Osteocyte (in vitro differentiated cells): ENCODE measurements around the gene MRPL33. TPM values are rescaled to one million over a fixed set of nuclear protein-coding genes. Genes with fewer than 3 reads are reported as not detected.

ENCODE experiments used
- DNase-seq: peaks from one replicate; pipeline ENCODE4 v3.0.0; 2021; ENCODE audit warnings: mixed read lengths; ENCODE audit not compliant: unreplicated experiment; ENCODE audit errors: extremely low spot score
- H3K27ac Mint-ChIP-seq: one replicate; pipeline ENCODE4 v1.8.0; 2021; ENCODE audit warnings: mild to moderate bottlenecking, mixed read lengths; ENCODE audit not compliant: unreplicated experiment
- H3K27me3 Mint-ChIP-seq: one replicate; pipeline ENCODE4 v1.8.0; 2021; ENCODE audit warnings: mixed read lengths; ENCODE audit not compliant: unreplicated experiment
- H3K36me3 Mint-ChIP-seq: one replicate; pipeline ENCODE4 v1.8.0; 2021; ENCODE audit warnings: mixed read lengths; ENCODE audit not compliant: unreplicated experiment
- H3K4me1 Mint-ChIP-seq: one replicate; pipeline ENCODE4 v1.8.0; 2021; ENCODE audit warnings: mixed read lengths; ENCODE audit not compliant: unreplicated experiment
- H3K4me3 Mint-ChIP-seq: one replicate; pipeline ENCODE4 v1.8.0; 2021; ENCODE audit warnings: mild to moderate bottlenecking, moderate library complexity, mixed read lengths; ENCODE audit not compliant: unreplicated experiment
- H3K9me3 Mint-ChIP-seq: one replicate; pipeline ENCODE4 v1.8.0; 2021; ENCODE audit warnings: mixed read lengths; ENCODE audit not compliant: unreplicated experiment
- total RNA-seq: library from RNA; stranded (reverse); gene quantifications from 2 replicates; pipeline ENCODE4 v1.2.1, GENCODE V29; 2021
- TF ChIP-seq, protein P1 (sequence below): fragments of 200-600 bp; sonication (generic); IDR thresholded peaks from 2 replicates; pipeline ENCODE4 v1.5.0; 2021; ENCODE audit warnings: antibody characterized with exemption, mild to moderate bottlenecking, moderate library complexity

The MRPL33 gene
- total RNA-seq, 1 donor from 2014 or later = 43.5 TPM

DNA sequence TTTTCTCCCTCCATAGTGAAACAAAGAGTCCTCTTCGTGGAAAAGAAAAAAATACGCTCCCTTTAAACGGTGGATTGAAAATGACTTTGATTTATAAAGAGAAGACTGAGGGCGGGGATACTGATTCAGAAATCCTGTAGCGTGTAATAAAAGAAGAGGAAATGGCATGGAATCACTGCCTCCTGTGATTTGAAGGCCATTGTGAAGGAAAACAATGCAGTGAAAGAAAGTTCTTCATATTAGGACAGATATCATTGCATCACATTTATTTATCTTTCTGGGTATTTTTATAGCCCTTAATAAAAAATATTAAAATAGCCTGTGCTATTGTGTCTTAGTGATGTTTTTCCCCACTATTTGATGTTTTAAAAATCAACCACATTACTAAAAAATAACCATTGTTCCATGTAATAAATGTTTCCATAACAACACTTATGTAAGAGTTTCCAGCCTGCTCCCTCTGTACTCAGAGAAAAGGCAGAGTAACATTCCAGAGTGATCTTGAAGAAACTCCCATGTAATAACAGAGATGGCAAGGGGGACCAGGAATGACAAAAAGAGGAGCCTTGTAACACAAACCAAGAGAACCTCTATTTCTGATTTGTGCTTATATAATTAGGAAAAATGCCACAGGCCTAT is 8.0 kb downstream of the MRPL33 start:
- TF ChIP-seq, protein P1, sequence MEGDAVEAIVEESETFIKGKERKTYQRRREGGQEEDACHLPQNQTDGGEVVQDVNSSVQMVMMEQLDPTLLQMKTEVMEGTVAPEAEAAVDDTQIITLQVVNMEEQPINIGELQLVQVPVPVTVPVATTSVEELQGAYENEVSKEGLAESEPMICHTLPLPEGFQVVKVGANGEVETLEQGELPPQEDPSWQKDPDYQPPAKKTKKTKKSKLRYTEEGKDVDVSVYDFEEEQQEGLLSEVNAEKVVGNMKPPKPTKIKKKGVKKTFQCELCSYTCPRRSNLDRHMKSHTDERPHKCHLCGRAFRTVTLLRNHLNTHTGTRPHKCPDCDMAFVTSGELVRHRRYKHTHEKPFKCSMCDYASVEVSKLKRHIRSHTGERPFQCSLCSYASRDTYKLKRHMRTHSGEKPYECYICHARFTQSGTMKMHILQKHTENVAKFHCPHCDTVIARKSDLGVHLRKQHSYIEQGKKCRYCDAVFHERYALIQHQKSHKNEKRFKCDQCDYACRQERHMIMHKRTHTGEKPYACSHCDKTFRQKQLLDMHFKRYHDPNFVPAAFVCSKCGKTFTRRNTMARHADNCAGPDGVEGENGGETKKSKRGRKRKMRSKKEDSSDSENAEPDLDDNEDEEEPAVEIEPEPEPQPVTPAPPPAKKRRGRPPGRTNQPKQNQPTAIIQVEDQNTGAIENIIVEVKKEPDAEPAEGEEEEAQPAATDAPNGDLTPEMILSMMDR = no peak
- DNase-seq = no peak
- no peak overlapping the region for H3K4me3 Mint-ChIP-seq

DNA sequence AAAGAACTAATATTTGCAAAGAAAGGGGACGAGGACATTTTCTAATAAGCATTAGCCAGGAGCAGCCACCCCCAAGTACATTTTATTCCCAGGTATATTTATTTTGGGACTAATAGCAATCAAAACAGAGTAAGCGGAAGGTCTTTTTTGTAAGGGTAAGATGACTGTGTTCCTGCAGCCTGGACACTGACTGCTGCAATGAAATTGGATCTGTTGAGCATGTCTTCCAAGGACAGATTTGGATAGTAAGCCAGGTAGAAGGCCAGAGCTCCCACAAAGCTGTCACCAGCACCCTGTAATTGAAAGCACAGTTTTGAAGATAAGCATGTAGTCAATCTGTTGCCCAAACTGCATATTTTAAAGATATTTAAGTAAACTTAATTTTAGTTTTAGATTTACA is 10.0 kb downstream of the MRPL33 start:
- H3K27ac Mint-ChIP-seq = no peak overlapping the region
- no peaks in the 10 kb centered on the region for H3K27me3 Mint-ChIP-seq
- H3K4me1 Mint-ChIP-seq = peaks cover 4% of the 10 kb centered on the region
- peaks cover 24% of the 10 kb centered on the region for H3K36me3 Mint-ChIP-seq
- DNase-seq = no peak
- H3K4me3 Mint-ChIP-seq = no peak overlapping the region
- no peaks in the 10 kb centered on the region for H3K9me3 Mint-ChIP-seq
- TF ChIP-seq, protein P1 = no peak

More for the DNA sequence above, 8.0 kb downstream of the MRPL33 start:
- H3K27me3 Mint-ChIP-seq = no peaks in the 10 kb centered on the region
- peaks cover 13% of the 10 kb centered on the region for H3K4me1 Mint-ChIP-seq
- peaks cover 30% of the 10 kb centered on the region for H3K36me3 Mint-ChIP-seq
- H3K9me3 Mint-ChIP-seq = no peaks in the 10 kb centered on the region
- H3K27ac Mint-ChIP-seq = peak overlapping the region; percentile 29

DNA sequence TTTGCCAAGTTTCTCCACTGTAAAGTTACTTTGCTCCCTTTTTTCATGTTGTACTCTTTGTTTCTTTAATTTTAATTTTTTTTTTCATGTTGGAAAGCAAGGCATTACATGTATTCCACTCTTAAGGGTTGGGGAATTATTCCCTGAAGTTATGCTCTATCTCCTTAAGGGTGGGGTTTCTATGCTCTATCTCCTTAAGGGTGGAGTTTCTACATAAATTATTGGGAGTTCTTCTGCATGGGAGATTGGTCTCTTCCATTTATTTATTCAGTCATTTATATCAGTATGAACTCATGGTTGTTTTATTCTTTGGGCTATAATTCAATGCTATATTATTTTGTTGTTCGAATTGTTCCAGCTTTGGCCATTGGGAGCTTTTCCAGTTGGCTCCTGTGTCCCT is 11.2 kb downstream of the MRPL33 start:
- H3K4me3 Mint-ChIP-seq = no peak overlapping the region
- peaks cover 20% of the 10 kb centered on the region for H3K36me3 Mint-ChIP-seq
- no peaks in the 10 kb centered on the region for H3K27me3 Mint-ChIP-seq
- no peak for DNase-seq
- no peaks in the 10 kb centered on the region for H3K9me3 Mint-ChIP-seq
- TF ChIP-seq, protein P1 = no peak
- no peak overlapping the region for H3K27ac Mint-ChIP-seq
- H3K4me1 Mint-ChIP-seq = peaks cover 3% of the 10 kb centered on the region

DNA sequence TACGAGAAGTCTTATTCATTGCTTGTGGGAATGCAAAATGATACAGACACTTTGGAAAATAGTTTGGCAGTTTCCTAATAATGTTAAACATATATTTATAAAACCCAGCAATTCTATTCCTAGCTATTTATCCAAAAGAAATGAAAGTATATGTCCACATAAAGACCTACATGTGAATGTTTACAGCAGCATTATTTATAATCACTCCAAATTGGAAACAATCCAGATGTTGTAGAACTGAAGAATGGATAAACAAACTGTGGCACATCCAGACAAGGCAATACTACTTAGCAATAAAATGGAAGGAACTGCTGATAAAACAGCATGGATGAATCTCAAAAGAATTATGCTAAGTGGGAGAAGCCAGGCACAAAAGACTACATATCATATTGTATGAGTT is 19.3 kb downstream of the MRPL33 start:
- TF ChIP-seq, protein P1 = no peak
- H3K4me3 Mint-ChIP-seq = no peak overlapping the region
- H3K27me3 Mint-ChIP-seq = no peaks in the 10 kb centered on the region
- DNase-seq = no peak
- no peaks in the 10 kb centered on the region for H3K36me3 Mint-ChIP-seq
- H3K27ac Mint-ChIP-seq = no peak overlapping the region
- no peaks in the 10 kb centered on the region for H3K9me3 Mint-ChIP-seq
- peaks cover 13% of the 10 kb centered on the region for H3K4me1 Mint-ChIP-seq

DNA sequence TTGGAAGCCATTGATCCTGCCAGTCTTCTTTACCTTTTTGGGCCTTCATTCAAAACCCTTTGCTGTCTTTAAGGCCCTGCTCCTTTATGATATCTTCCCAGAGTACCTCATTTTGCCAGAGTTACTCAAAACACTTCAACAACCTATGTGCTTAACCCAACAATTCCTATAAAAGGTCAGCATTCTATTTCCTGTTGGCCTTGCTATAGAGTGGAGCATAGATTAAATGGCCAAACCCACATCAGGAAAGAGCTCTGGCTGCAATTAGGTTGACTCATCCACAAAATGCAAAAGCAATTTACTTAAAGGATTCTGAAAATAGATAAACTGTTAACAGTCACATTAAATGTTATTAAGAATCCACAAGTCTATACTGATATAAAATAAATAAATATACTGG is 21.2 kb downstream of the MRPL33 start:
- DNase-seq = no peak
- Mint-ChIP-seq H3K9me3 (no peaks in the 10 kb centered on the region), H3K27ac (peak overlapping the region; percentile 37), H3K27me3 (no peaks in the 10 kb centered on the region), H3K4me1 (peaks cover 24% of the 10 kb centered on the region), H3K36me3 (no peaks in the 10 kb centered on the region), H3K4me3 (no peak overlapping the region)
- TF ChIP-seq, protein P1 = no peak
